ENCODE results near the gene TRAPPC10.

GRCh38 chr21:43983390-43983789 is 28.7 kb upstream of the TRAPPC10 start:
- TF ChIP-seq CTCF (conservative IDR thresholded peaks at IDR 0.05; ENCODE audit: low read length) (no peak), EZH2phosphoT487 (IDR thresholded peaks at IDR 0.05; ENCODE audit: borderline replicate concordance) (no peak)
